Duodenal mucosa (tissue), 2 donors: ENCODE results near the gene FGD6.

Experiments
- H3K27ac ChIP-seq: one replicate; pipeline ENCODE4 v1.7.0; 2013; ENCODE audit warnings: low read depth, low read length
- H3K27me3 ChIP-seq, 2 donors: one replicate each; pipeline ENCODE4 v1.7.0; 2013; ENCODE audit warnings: low read length in 2 of 2, control low read depth in 1 of 2; ENCODE audit not compliant: insufficient read depth in 2 of 2, control insufficient read depth in 1 of 2
- H3K36me3 ChIP-seq, 2 donors: one replicate each; pipeline ENCODE4 v1.7.0; 2013; ENCODE audit warnings: low read length in 2 of 2, control low read depth in 1 of 2; ENCODE audit not compliant: insufficient read depth in 2 of 2, control insufficient read depth in 1 of 2
- H3K4me1 ChIP-seq, 2 donors: one replicate each; pipeline ENCODE4 v1.7.0; 2013; ENCODE audit warnings: low read length in 2 of 2, control low read depth in 1 of 2; ENCODE audit not compliant: insufficient read depth in 2 of 2, control insufficient read depth in 1 of 2
- H3K4me3 ChIP-seq, 2 donors: one replicate each; pipeline ENCODE4 v1.7.0; 2013; ENCODE audit warnings: low read length in 2 of 2, low read depth in 1 of 2
- H3K9ac ChIP-seq, 2 donors: one replicate each; pipeline ENCODE4 v1.7.0; 2013; ENCODE audit warnings: low read length in 2 of 2, low read depth in 1 of 2
- H3K9me3 ChIP-seq, 2 donors: one replicate each; pipeline ENCODE4 v1.7.0; 2013; ENCODE audit warnings: low read length in 2 of 2, control low read depth in 1 of 2; ENCODE audit not compliant: control insufficient read depth in 1 of 2

The FGD6 gene

GRCh38 chr12:95184121-95184520, 33.1 kb downstream of the FGD6 start:
- Histone ChIP-seq H3K27ac (no peak overlapping the region), H3K36me3 (no peaks in the 10 kb centered on the region), H3K9me3 (no peaks in the 10 kb centered on the region)

DNA sequence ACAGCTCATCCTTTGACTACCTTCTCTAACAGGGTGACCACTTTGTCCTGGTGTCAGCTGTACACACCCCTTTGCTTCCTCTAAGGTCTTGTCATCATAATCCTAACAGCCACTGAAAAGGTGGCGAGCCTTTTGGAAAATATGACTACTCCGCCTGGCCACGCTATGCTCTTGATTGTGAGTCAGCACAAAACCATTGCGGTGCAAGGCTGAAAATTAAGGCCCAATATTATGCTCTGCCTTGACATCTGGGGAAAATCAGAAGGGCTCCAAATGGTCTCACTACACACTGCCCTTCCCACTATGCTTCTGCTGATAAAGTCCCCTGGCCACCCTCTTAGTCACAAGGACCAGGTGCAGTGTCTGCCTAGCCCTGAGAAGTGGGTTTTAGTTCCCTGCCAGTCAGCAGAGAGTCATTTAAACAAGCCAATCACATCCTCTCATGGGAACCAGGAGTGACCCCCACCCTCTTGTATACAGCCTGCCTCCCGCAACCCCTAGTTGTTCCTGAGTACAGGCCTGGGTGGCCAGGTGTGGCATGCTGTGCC, 34.3 kb downstream of the FGD6 start:
- Histone ChIP-seq H3K36me3 (no peaks in the 10 kb centered on the region), H3K4me1 (no peaks in the 10 kb centered on the region), H3K27ac (no peak overlapping the region)

More at GRCh38 chr12:95184121-95184520, 33.1 kb downstream of the FGD6 start:
- H3K9ac ChIP-seq = no peak overlapping the region
- H3K4me1 ChIP-seq = no peaks in the 10 kb centered on the region
- no peak overlapping the region for H3K4me3 ChIP-seq
- H3K27me3 ChIP-seq = no peaks in the 10 kb centered on the region

GRCh38 chr12:95181103-95181502, 36.2 kb downstream of the FGD6 start:
- Histone ChIP-seq H3K9me3 (no peaks in the 10 kb centered on the region), H3K27me3 (no peaks in the 10 kb centered on the region), H3K4me3 (no peak overlapping the region), H3K9ac (no peak overlapping the region), H3K27ac (no peak overlapping the region), H3K4me1 (no peaks in the 10 kb centered on the region), H3K36me3 (no peaks in the 10 kb centered on the region)

More for the DNA sequence above, 34.3 kb downstream of the FGD6 start:
- no peaks in the 10 kb centered on the region for H3K27me3 ChIP-seq
- no peaks in the 10 kb centered on the region for H3K9me3 ChIP-seq
- no peak overlapping the region for H3K4me3 ChIP-seq
- H3K9ac ChIP-seq = no peak overlapping the region

DNA sequence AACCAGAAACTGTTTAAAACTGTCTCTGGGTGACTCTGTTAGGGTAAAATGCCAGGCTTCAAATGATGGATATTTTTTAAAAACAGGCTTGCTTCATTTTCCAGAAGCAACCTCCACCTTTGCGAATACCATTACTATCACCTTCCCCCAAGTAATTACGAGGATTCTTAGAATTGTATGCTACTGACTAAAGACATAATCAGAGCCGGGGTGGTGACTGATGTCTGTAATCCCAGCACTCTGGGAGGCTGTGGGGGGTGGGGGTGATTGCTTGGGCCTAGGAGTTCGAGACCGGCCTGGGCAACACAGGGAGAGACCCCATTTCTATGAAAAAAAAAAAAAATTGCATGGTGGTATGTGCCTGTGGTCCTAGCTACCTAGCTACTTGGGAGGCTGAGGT, 38.3 kb downstream of the FGD6 start:
- H3K9me3 ChIP-seq = no peaks in the 10 kb centered on the region
- no peak overlapping the region for H3K27ac ChIP-seq
- H3K36me3 ChIP-seq = no peaks in the 10 kb centered on the region
- no peak overlapping the region for H3K9ac ChIP-seq
- peaks cover 0 to under 1% of the 10 kb centered on the region in 2 donors for H3K4me1 ChIP-seq
- no peak overlapping the region for H3K4me3 ChIP-seq
- H3K27me3 ChIP-seq = no peaks in the 10 kb centered on the region

GRCh38 chr12:95178136-95178535, 39.1 kb downstream of the FGD6 start:
- H3K4me3 ChIP-seq = no peak overlapping the region
- no peaks in the 10 kb centered on the region for H3K36me3 ChIP-seq
- H3K27ac ChIP-seq = no peak overlapping the region
- no peaks in the 10 kb centered on the region for H3K27me3 ChIP-seq
- H3K9ac ChIP-seq = no peak overlapping the region
- no peaks in the 10 kb centered on the region for H3K9me3 ChIP-seq
- H3K4me1 ChIP-seq = peaks cover 4 to 6% of the 10 kb centered on the region in 2 donors

- H3K36me3 ChIP-seq = no peaks in the 10 kb centered on the region
- no peak overlapping the region for H3K27ac ChIP-seq
- peaks cover 4 to 8% of the 10 kb centered on the region in 2 donors for H3K4me1 ChIP-seq
Measured at GRCh38 chr12:95177201-95177768, 40.0 kb downstream of the FGD6 start.

DNA sequence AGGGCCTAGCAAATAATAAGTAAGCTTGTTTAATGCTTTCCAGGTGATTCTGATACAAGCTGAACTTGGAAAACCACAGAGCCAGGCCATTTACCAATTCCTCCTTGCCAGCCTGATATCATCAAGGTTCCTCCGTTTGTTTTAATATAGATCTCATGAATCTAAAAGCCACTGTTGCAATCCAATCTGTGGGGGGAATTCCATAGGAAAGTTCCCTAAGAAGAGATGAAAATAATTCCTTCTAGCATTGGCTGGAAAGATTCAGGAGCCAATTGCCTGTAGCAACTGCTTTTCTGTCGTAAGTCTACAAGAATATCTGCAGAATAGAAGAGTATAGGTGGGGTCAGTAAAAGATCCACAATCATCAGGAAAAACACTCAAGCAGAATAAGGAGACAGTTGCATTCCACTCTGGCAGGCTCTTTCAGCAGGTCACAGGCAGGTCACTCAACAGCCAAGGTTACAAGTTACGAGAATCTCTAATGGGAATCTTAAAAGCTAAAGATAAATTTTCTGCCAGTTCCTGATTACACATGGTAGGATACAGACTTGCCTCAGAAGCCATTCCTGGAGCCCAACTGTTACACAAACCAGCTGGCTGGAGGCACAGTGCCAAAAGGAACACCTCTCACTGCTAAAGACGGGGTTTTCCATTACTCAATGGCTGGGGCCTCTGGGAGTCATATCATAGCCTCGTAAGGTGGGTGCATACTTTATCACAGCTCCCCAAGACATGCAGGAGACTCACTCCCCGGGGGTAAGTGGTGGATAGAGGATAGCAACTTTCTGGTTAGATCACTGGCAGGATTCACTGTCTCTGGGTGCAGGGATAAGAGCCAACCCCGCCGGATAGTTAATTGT, 43.6 kb downstream of the FGD6 start:
- Histone ChIP-seq H3K4me1 (peaks cover 4 to 8% of the 10 kb centered on the region in 2 donors), H3K36me3 (no peaks in the 10 kb centered on the region), H3K9me3 (no peaks in the 10 kb centered on the region), H3K27ac (no peak overlapping the region), H3K9ac (no peak overlapping the region), H3K27me3 (no peaks in the 10 kb centered on the region), H3K4me3 (no peak overlapping the region)

More at GRCh38 chr12:95177201-95177768, 40.0 kb downstream of the FGD6 start:
- Histone ChIP-seq H3K4me3 (no peak overlapping the region), H3K9ac (no peak overlapping the region), H3K27me3 (no peaks in the 10 kb centered on the region), H3K9me3 (no peaks in the 10 kb centered on the region)

DNA sequence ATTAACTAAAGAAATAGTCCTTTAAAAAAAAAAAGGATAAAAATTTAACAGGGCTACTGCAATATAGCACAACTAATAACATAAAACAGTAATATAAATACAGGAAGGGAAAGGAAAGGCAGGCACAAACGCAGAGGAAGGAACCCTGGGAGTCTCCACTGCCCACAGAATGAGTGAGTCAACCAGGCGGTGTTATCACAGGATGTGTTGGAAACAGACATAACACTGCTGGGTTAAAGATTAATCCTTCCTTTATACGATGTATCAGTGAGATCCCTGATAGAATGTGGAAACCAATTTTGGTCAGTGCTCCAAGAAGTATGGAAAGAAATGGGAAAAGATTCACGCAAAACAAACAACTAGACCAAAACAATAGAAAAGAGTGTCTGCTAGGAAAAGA, 47.9 kb downstream of the FGD6 start:
- Histone ChIP-seq H3K9ac (no peak overlapping the region), H3K27ac (no peak overlapping the region), H3K4me3 (no peak overlapping the region), H3K4me1 (peaks cover 4 to 8% of the 10 kb centered on the region in 2 donors), H3K27me3 (no peaks in the 10 kb centered on the region), H3K36me3 (no peaks in the 10 kb centered on the region), H3K9me3 (no peaks in the 10 kb centered on the region)

- Histone ChIP-seq H3K9ac (no peak overlapping the region), H3K9me3 (no peaks in the 10 kb centered on the region), H3K27ac (no peak overlapping the region)
Measured at GRCh38 chr12:95168746-95169145, 48.5 kb downstream of the FGD6 start.

GRCh38 chr12:95164656-95165055, 52.6 kb downstream of the FGD6 start:
- Histone ChIP-seq H3K9me3 (no peaks in the 10 kb centered on the region), H3K27ac (no peak overlapping the region), H3K36me3 (no peaks in the 10 kb centered on the region), H3K4me1 (no peaks in the 10 kb centered on the region), H3K9ac (no peak overlapping the region), H3K27me3 (no peaks in the 10 kb centered on the region), H3K4me3 (no peak overlapping the region)

More at GRCh38 chr12:95168746-95169145, 48.5 kb downstream of the FGD6 start:
- H3K4me3 ChIP-seq = no peak overlapping the region
- H3K27me3 ChIP-seq = no peaks in the 10 kb centered on the region
- H3K36me3 ChIP-seq = no peaks in the 10 kb centered on the region
- peaks cover under 1 to 8% of the 10 kb centered on the region in 2 donors for H3K4me1 ChIP-seq
